HG03045 (cell line): Measurements from ENCODE around the gene LMF2.
A peak's percentile ranks its signal among the peaks of the same experiment; 100 is the strongest.
"Not testable (repeated sequence)": the region's sequence is repeated elsewhere in the genome, so short reads cannot be mapped to it uniquely, and the experiment has no call there.

ENCODE experiments used
- ATAC-seq: cut with Tn5 transposase; IDR thresholded peaks from one replicate; pipeline ENCODE4 v1.9.1; 2021; ENCODE audit warnings: mild to moderate bottlenecking, moderate library complexity; ENCODE audit not compliant: unreplicated experiment

Gene LMF2

GRCh38 chr22:50536226-50536625, 28.7 kb upstream of the LMF2 start:
- no peak for ATAC-seq

GRCh38 chr22:50535113-50535512, 27.6 kb upstream of the LMF2 start:
- no peak for ATAC-seq

GRCh38 chr22:50533856-50534711, 26.6 kb upstream of the LMF2 start:
- not testable (repeated sequence) for ATAC-seq

- no peak for ATAC-seq
These were observed 25.6 kb upstream of the LMF2 start for GRCh38 chr22:50532824-50533796.

- ATAC-seq, result no peak
These were observed 24.6 kb upstream of the LMF2 start for GRCh38 chr22:50531962-50532674.

- ATAC-seq, result peak; percentile 28
These were observed 24.1 kb upstream of the LMF2 start for GRCh38 chr22:50531546-50531961.

GRCh38 chr22:50530877-50531545, 23.5 kb upstream of the LMF2 start:
- ATAC-seq, result no peak

- ATAC-seq, result no peak
These were observed 23.0 kb upstream of the LMF2 start for GRCh38 chr22:50530580-50530876.

- no peak for ATAC-seq
These were observed 22.5 kb upstream of the LMF2 start, which contains the start of gene TYMP for GRCh38 chr22:50529897-50530579. TYMP (minus strand) TSS chr22:50530012; CDS start chr22:50529709, 303 bp downstream.

- ATAC-seq, result no peak
These were observed 22.0 kb upstream of the LMF2 start for GRCh38 chr22:50529416-50529896.

GRCh38 chr22:50528682-50529415, 21.3 kb upstream of the LMF2 start:
- no peak for ATAC-seq

- no peak for ATAC-seq
These were observed 20.6 kb upstream of the LMF2 start for GRCh38 chr22:50527921-50528681.

GRCh38 chr22:50526834-50527801, 19.6 kb upstream of the LMF2 start:
- ATAC-seq, result no peak

GRCh38 chr22:50526108-50526833, 18.8 kb upstream of the LMF2 start:
- ATAC-seq, result peak; percentile 27

- no peak for ATAC-seq
These were observed 18.3 kb upstream of the LMF2 start for GRCh38 chr22:50525858-50526107.

- peak; percentile 42 for ATAC-seq
These were observed 17.8 kb upstream of the LMF2 start, which contains the start of gene SCO2 for GRCh38 chr22:50525104-50525857. SCO2 (minus strand) TSS chr22:50525598; CDS start chr22:50524411, 1,187 bp downstream.
